SU-DHL-6 (cell line): Measurements from ENCODE around the gene SHC3.

Source experiments
- CTCF ChIP-seq: fragments of 200-600 bp; sonication (generic); IDR thresholded peaks from one replicate; pipeline ENCODE4 v1.5.1; 2017; ENCODE audit warnings: antibody characterized with exemption, mild to moderate bottlenecking, low read length, moderate library complexity; ENCODE audit not compliant: insufficient read depth, poor library complexity, severe bottlenecking
- EZH2phosphoT487 ChIP-seq: fragments of 200-600 bp; sonication (generic), shearing (Covaris generic); conservative IDR thresholded peaks from 2 replicates; pipeline ENCODE4 v1.6.1; 2018; ENCODE audit warnings: mild to moderate bottlenecking, antibody characterized with exemption, low read length, moderate library complexity, mixed read lengths

GRCh38 chr9:88997646-88998045 lies 181.0 kb downstream of the SHC3 start:
- no peak for TF ChIP-seq CTCF
- TF ChIP-seq EZH2phosphoT487: no peak
